ENCODE results near the gene DYNLT5. TPM values are rescaled to one million over a fixed set of nuclear protein-coding genes. Genes with fewer than 3 reads are reported as not detected.

The DYNLT5 gene
- total RNA-seq, 1 experiment from 2014 or later: not detected

- no peak overlapping the region for H3K4me3 ChIP-seq (ENCODE audit: low read length)
- no peaks in the 10 kb centered on the region for H3K4me1 ChIP-seq (ENCODE audit: insufficient read depth, low read length)
- no TSS peak for BruUV-seq (replicated peaks)
- H3K27me3 ChIP-seq (ENCODE audit: low read length): peaks cover 60% of the 10 kb centered on the region
- H3K27ac ChIP-seq (ENCODE audit: low read length): no peak overlapping the region
- peak; percentile 67 for ATAC-seq
- DNase-seq: peak; percentile 13
- peak; percentile 45; the same call in 1 of the 2 replicates for TF ChIP-seq CTCF (conservative IDR thresholded peaks at IDR 0.05; ENCODE audit: low read depth, low read length)
- TF ChIP-seq EZH2 (IDR thresholded peaks at IDR 0.05; ENCODE audit: low read length, unreplicated experiment): no peak
- ChIA-PET CTCF (no interaction called here), POLR2A (ENCODE audit: unreplicated experiment) (no interaction called here)
- no peaks in the 10 kb centered on the region for H4K20me1 ChIP-seq (ENCODE audit: low read length)
- no peaks in the 10 kb centered on the region for H3K36me3 ChIP-seq (ENCODE audit: low read depth, low read length)
- intact Hi-C loops (cut with micrococcal nuclease): no loop called here
- H3K9me2 ChIP-seq (replicated peaks; ENCODE audit: low read length): no peaks in the 10 kb centered on the region
- no peak overlapping the region for H3K9ac ChIP-seq (ENCODE audit: low read length)
- H3K4me2 ChIP-seq (ENCODE audit: low read length): no peak overlapping the region
- H3K9me3 ChIP-seq (ENCODE audit: low read length): no peaks in the 10 kb centered on the region
- no peak overlapping the region for H2AFZ ChIP-seq (ENCODE audit: low read length)
- H3K79me2 ChIP-seq (ENCODE audit: low read length): no peaks in the 10 kb centered on the region
- H3F3A ChIP-seq (ENCODE audit: low read length, unreplicated experiment): no peaks in the 10 kb centered on the region
Measured at GRCh38 chr1:66711420-66711819, 40.8 kb upstream of the DYNLT5 start.

- ATAC-seq (no peak), DNase-seq (no peak)
- Histone ChIP-seq H3K4me2 (ENCODE audit: low read length) (no peak overlapping the region), H3K9me2 (replicated peaks; ENCODE audit: low read length) (no peaks in the 10 kb centered on the region), H3K36me3 (ENCODE audit: low read depth, low read length) (no peaks in the 10 kb centered on the region), H3K9ac (ENCODE audit: low read length) (no peak overlapping the region), H3K4me3 (ENCODE audit: low read length) (no peak overlapping the region), H3K27ac (ENCODE audit: low read length) (no peak overlapping the region), H3K79me2 (ENCODE audit: low read length) (no peaks in the 10 kb centered on the region), H3K27me3 (ENCODE audit: low read length) (peaks cover 53% of the 10 kb centered on the region), H3K9me3 (ENCODE audit: low read length) (no peaks in the 10 kb centered on the region), H3K4me1 (ENCODE audit: insufficient read depth, low read length) (no peaks in the 10 kb centered on the region), H2AFZ (ENCODE audit: low read length) (no peak overlapping the region), H4K20me1 (ENCODE audit: low read length) (no peaks in the 10 kb centered on the region), H3F3A (ENCODE audit: low read length, unreplicated experiment) (no peaks in the 10 kb centered on the region)
- ChIA-PET POLR2A (ENCODE audit: unreplicated experiment) (no interaction called here), CTCF (no interaction called here)
- intact Hi-C loops (cut with micrococcal nuclease): no loop called here
- TF ChIP-seq EZH2 (IDR thresholded peaks at IDR 0.05; ENCODE audit: low read length, unreplicated experiment) (no peak), CTCF (conservative IDR thresholded peaks at IDR 0.05; ENCODE audit: low read depth, low read length) (no peak), EZH2phosphoT487 (IDR thresholded peaks at IDR 0.05; ENCODE audit: borderline replicate concordance, low read length) (no peak)
- BruUV-seq (replicated peaks): no TSS peak
Measured at GRCh38 chr1:66712839-66713238, 39.4 kb upstream of the DYNLT5 start.

- Histone ChIP-seq H3K4me3 (ENCODE audit: low read length) (no peak overlapping the region), H4K20me1 (ENCODE audit: low read length) (no peaks in the 10 kb centered on the region), H3K9ac (ENCODE audit: low read length) (no peak overlapping the region), H3K4me1 (ENCODE audit: insufficient read depth, low read length) (no peaks in the 10 kb centered on the region), H3K27ac (ENCODE audit: low read length) (no peak overlapping the region), H3K27me3 (ENCODE audit: low read length) (peaks cover 56% of the 10 kb centered on the region), H3K4me2 (ENCODE audit: low read length) (no peak overlapping the region), H3K36me3 (ENCODE audit: low read depth, low read length) (no peaks in the 10 kb centered on the region), H3F3A (ENCODE audit: low read length, unreplicated experiment) (no peaks in the 10 kb centered on the region), H2AFZ (ENCODE audit: low read length) (no peak overlapping the region), H3K9me2 (replicated peaks; ENCODE audit: low read length) (no peaks in the 10 kb centered on the region), H3K9me3 (ENCODE audit: low read length) (no peaks in the 10 kb centered on the region), H3K79me2 (ENCODE audit: low read length) (no peaks in the 10 kb centered on the region)
- ATAC-seq (no peak), DNase-seq (no peak)
- intact Hi-C loops (cut with micrococcal nuclease): loop anchor here (10.0 kb wide), 3 partner anchors 199 to 759 kb away; no protein-coding TSS in a partner anchor
- BruUV-seq (replicated peaks): no TSS peak
- ChIA-PET POLR2A (ENCODE audit: unreplicated experiment) (no interaction called here), CTCF (no interaction called here)
- TF ChIP-seq EZH2phosphoT487 (IDR thresholded peaks at IDR 0.05; ENCODE audit: borderline replicate concordance, low read length) (no peak), EZH2 (IDR thresholded peaks at IDR 0.05; ENCODE audit: low read length, unreplicated experiment) (no peak), CTCF (conservative IDR thresholded peaks at IDR 0.05; ENCODE audit: low read depth, low read length) (no peak)
Measured at GRCh38 chr1:66723985-66724384, 28.3 kb upstream of the DYNLT5 start.
